ENCODE results near the gene FOCAD. TPM values are rescaled to one million over a fixed set of nuclear protein-coding genes. Genes with fewer than 3 reads are reported as not detected.

Gene FOCAD
- total RNA-seq, 1 donor from 2014 or later: 146 TPM

DNA sequence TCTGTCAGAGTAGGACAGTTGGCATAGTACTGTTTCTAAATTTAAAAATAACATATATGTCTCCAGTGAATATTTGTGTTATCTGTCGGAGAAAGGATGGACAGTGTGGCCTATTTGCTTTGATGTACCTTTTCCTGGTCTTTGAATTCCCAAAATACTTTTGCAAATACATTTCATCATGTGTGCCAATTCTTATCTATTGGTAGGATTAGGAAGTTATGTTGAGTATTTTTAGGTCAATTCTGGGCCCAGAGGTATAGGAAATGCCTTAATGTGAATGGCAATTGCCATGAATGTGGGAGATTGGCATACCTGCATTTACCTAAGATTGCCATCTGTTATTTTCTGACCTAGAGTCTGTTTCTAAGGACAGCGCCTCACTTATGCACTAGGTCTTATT lies 5.8 kb downstream of the FOCAD start:
- DNase-seq (ENCODE audit: low spot score): no peak
- Histone ChIP-seq H3K27ac (no peak overlapping the region), H3F3A (ENCODE audit: low read depth) (peaks cover 5% of the 10 kb centered on the region), H3K4me2 (no peak overlapping the region), H3K36me3 (no peaks in the 10 kb centered on the region), H3K4me1 (peaks cover 25% of the 10 kb centered on the region), H3K79me2 (ENCODE audit: low read depth) (peaks cover 100% of the 10 kb centered on the region), H3K27me3 (no peaks in the 10 kb centered on the region), H2AFZ (replicated peaks) (no peak overlapping the region), H3K4me3 (no peak overlapping the region), H3K9ac (no peak overlapping the region), H4K20me1 (ENCODE audit: low read depth) (peaks cover 50% of the 10 kb centered on the region), H3K9me3 (ENCODE audit: low read depth) (no peaks in the 10 kb centered on the region)
- H3K4me1 Mint-ChIP-seq: peaks cover 18% of the 10 kb centered on the region
- no peaks in the 10 kb centered on the region for H3K9me3 Mint-ChIP-seq
- no peak overlapping the region for H3K4me3 Mint-ChIP-seq
- H3K36me3 Mint-ChIP-seq: peaks cover 8% of the 10 kb centered on the region
- TF ChIP-seq CTCF (IDR thresholded peaks at IDR 0.05) (no peak), EZH2phosphoT487 (IDR thresholded peaks at IDR 0.05) (no peak), EZH2 (IDR thresholded peaks at IDR 0.05) (no peak)
- H3K27me3 Mint-ChIP-seq (ENCODE audit: insufficient read depth, low read depth): no peaks in the 10 kb centered on the region
- no peak overlapping the region for H3K27ac Mint-ChIP-seq

DNA sequence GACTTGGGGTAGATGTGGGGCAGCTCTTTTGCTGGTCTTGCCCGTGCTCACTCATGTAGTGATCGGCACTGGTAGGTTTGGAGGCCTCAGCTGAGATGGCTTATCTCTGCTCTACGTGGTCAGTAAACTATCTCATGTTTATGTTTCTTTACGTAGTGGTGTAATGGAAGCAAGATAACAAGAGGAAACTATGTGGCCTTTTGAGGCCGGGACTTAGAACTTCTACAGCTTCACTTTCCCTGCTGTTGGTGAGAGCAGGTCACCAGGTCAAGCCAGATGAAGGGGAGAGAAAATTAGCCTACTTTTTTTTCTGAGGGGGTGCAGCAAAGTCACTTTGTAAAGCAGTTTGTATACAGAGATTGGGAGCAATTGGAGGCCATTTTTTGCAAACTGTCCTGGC lies 8.5 kb downstream of the FOCAD start:
- Histone ChIP-seq H3F3A (ENCODE audit: low read depth) (no peaks in the 10 kb centered on the region), H3K79me2 (ENCODE audit: low read depth) (peaks cover 94% of the 10 kb centered on the region), H3K36me3 (no peaks in the 10 kb centered on the region), H3K4me1 (peaks cover 5% of the 10 kb centered on the region), H2AFZ (replicated peaks) (no peak overlapping the region), H3K9me3 (ENCODE audit: low read depth) (no peaks in the 10 kb centered on the region), H4K20me1 (ENCODE audit: low read depth) (peaks cover 40% of the 10 kb centered on the region), H3K4me3 (no peak overlapping the region), H3K4me2 (no peak overlapping the region), H3K9ac (no peak overlapping the region), H3K27me3 (no peaks in the 10 kb centered on the region), H3K27ac (no peak overlapping the region)
- peaks cover 5% of the 10 kb centered on the region for H3K36me3 Mint-ChIP-seq
- no peaks in the 10 kb centered on the region for H3K9me3 Mint-ChIP-seq
- peaks cover 12% of the 10 kb centered on the region for H3K4me1 Mint-ChIP-seq
- no peak overlapping the region for H3K4me3 Mint-ChIP-seq
- TF ChIP-seq CTCF (IDR thresholded peaks at IDR 0.05): no peak
- no peaks in the 10 kb centered on the region for H3K27me3 Mint-ChIP-seq (ENCODE audit: insufficient read depth, low read depth)
- DNase-seq (ENCODE audit: low spot score): no peak
- no peak overlapping the region for H3K27ac Mint-ChIP-seq

DNA sequence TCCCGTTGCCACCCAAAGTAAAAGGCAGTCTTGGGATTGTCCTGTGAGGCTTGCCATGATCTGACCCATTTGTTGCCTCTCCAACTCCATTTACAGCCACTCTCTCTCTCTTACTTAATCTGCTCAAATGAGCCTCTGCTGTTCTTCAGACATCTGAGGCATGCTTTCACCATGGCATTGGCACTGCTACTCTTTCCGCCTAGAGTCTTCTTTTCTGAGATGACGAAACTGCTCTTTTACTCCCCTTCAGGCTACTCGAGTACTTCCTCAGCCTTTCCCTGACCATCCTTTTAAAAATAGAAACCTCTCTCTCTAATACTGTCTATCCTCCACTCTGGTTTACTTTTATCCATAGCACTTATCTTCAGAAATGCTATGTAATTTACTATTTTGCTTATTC lies 9.0 kb downstream of the FOCAD start:
- no peak overlapping the region for H2AFZ ChIP-seq (replicated peaks)
- no peak for TF ChIP-seq CTCF (IDR thresholded peaks at IDR 0.05)
- TF ChIP-seq EZH2phosphoT487 (IDR thresholded peaks at IDR 0.05): no peak
- TF ChIP-seq EZH2 (IDR thresholded peaks at IDR 0.05): no peak

More for the DNA sequence above, 9.0 kb downstream of the FOCAD start:
- Histone ChIP-seq H3K4me1 (peaks cover 5% of the 10 kb centered on the region), H3K27me3 (no peaks in the 10 kb centered on the region), H3K4me3 (no peak overlapping the region), H3K36me3 (no peaks in the 10 kb centered on the region), H3F3A (ENCODE audit: low read depth) (no peaks in the 10 kb centered on the region), H3K9ac (no peak overlapping the region), H3K27ac (no peak overlapping the region), H3K9me3 (ENCODE audit: low read depth) (no peaks in the 10 kb centered on the region), H4K20me1 (ENCODE audit: low read depth) (peaks cover 40% of the 10 kb centered on the region), H3K79me2 (ENCODE audit: low read depth) (peaks cover 92% of the 10 kb centered on the region), H3K4me2 (no peak overlapping the region)
- Mint-ChIP-seq H3K9me3 (no peaks in the 10 kb centered on the region), H3K27ac (no peak overlapping the region), H3K4me1 (peaks cover 12% of the 10 kb centered on the region), H3K36me3 (peaks cover 5% of the 10 kb centered on the region), H3K27me3 (ENCODE audit: insufficient read depth, low read depth) (no peaks in the 10 kb centered on the region), H3K4me3 (no peak overlapping the region)
- no peak for DNase-seq (ENCODE audit: low spot score)

All from neural progenitor cell (in vitro differentiated cells).